GM18511 (cell line): ENCODE measurements around the gene DSTN.

Experiments
- ATAC-seq: cut with Tn5 transposase; IDR thresholded peaks from one replicate; pipeline ENCODE4 v1.9.1; 2021; ENCODE audit warnings: mild to moderate bottlenecking, moderate library complexity; ENCODE audit not compliant: unreplicated experiment

Gene DSTN

GRCh38 chr20:17636523-17637412 is 66.9 kb downstream of the DSTN start:
- no peak for ATAC-seq

GRCh38 chr20:17637413-17637780 is 67.5 kb downstream of the DSTN start:
- no peak for ATAC-seq

GRCh38 chr20:17637985-17638640 is 68.2 kb downstream of the DSTN start:
- no peak for ATAC-seq

- no peak for ATAC-seq
Observed at GRCh38 chr20:17638835-17639407, 69.0 kb downstream of the DSTN start.

- no peak for ATAC-seq
Observed at GRCh38 chr20:17640146-17640874, 70.4 kb downstream of the DSTN start.

GRCh38 chr20:17640875-17641378 is 71.1 kb downstream of the DSTN start:
- ATAC-seq, result no peak

- no peak for ATAC-seq
Observed at GRCh38 chr20:17641520-17641964, 71.7 kb downstream of the DSTN start.

- ATAC-seq, result no peak
Observed at GRCh38 chr20:17641993-17642392, 72.1 kb downstream of the DSTN start.

- ATAC-seq, result no peak
Observed at GRCh38 chr20:17642404-17643269, 72.8 kb downstream of the DSTN start.

GRCh38 chr20:17643531-17644188 is 73.8 kb downstream of the DSTN start:
- ATAC-seq, result no peak

GRCh38 chr20:17644451-17644850 is 74.6 kb downstream of the DSTN start:
- no peak for ATAC-seq

GRCh38 chr20:17645010-17645409 is 75.1 kb downstream of the DSTN start:
- no peak for ATAC-seq

- no peak for ATAC-seq
Observed at GRCh38 chr20:17645546-17646208, 75.8 kb downstream of the DSTN start.

GRCh38 chr20:17646209-17646960 is 76.5 kb downstream of the DSTN start:
- no peak for ATAC-seq

- ATAC-seq, result no peak
Observed at GRCh38 chr20:17646961-17647301, 77.1 kb downstream of the DSTN start.

GRCh38 chr20:17647391-17648314 is 77.8 kb downstream of the DSTN start:
- no peak for ATAC-seq

- no peak for ATAC-seq
Observed at GRCh38 chr20:17648315-17648646, 78.4 kb downstream of the DSTN start.
